Small intestine (tissue), 7 donors: ENCODE data around the gene NPBWR2. TPM values are rescaled to one million over a fixed set of nuclear protein-coding genes. Genes with fewer than 3 reads are reported as not detected.
"Not testable (repeated sequence)": the region's sequence is repeated elsewhere in the genome, so short reads cannot be mapped to it uniquely, and the experiment has no call there.

Experiments used
- DNase-seq, 2 donors: peaks; one replicate each; pipeline versions ENCODE4 v3.0.0 to v3.0.0-alpha.2; 2013
- FAIRE-seq: peaks from 2 replicates; lab custom pipeline; 2012; peaks lifted over from hg19 to GRCh38; lab: Jason Lieb, UNC
- H3K27ac ChIP-seq, 3 donors: one replicate each; pipeline ENCODE4 v1.5.1; 2013; ENCODE audit warnings: low read length in 2 of 3, mild to moderate bottlenecking in 2 of 3, control low read depth in 1 of 3, inconsistent platforms in 1 of 3, low read depth in 1 of 3, moderate library complexity in 1 of 3
- H3K27me3 ChIP-seq, 3 donors: one replicate each; pipeline ENCODE4 v1.6.1; 2013; ENCODE audit warnings: low read length in 3 of 3, inconsistent platforms in 1 of 3; ENCODE audit not compliant: control insufficient read depth in 3 of 3, insufficient read depth in 3 of 3
- H3K36me3 ChIP-seq, 3 donors: one replicate each; pipeline ENCODE4 v1.6.1; 2013; ENCODE audit warnings: low read length in 3 of 3, inconsistent platforms in 1 of 3, low read depth in 1 of 3, mild to moderate bottlenecking in 1 of 3, moderate library complexity in 1 of 3; ENCODE audit not compliant: control insufficient read depth in 3 of 3, insufficient read depth in 2 of 3
- H3K4me1 ChIP-seq, 3 donors: one replicate each; pipeline ENCODE4 v1.6.1; 2013; ENCODE audit warnings: low read length in 2 of 3, inconsistent platforms in 1 of 3, low read depth in 1 of 3, mild to moderate bottlenecking in 1 of 3, moderate library complexity in 1 of 3; ENCODE audit not compliant: control insufficient read depth in 3 of 3, insufficient read depth in 2 of 3
- H3K4me3 ChIP-seq, 3 donors: one replicate each; pipeline ENCODE4 v1.5.1; 2013; ENCODE audit warnings: low read length in 3 of 3, control low read depth in 1 of 3, inconsistent platforms in 1 of 3, low read depth in 1 of 3, mild to moderate bottlenecking in 1 of 3, moderate library complexity in 1 of 3
- H3K9me3 ChIP-seq, 2 donors: one replicate each; pipeline ENCODE4 v1.6.1; 2013; ENCODE audit warnings: low read depth in 1 of 2, low read length in 1 of 2; ENCODE audit not compliant: control insufficient read depth in 2 of 2, insufficient read depth in 1 of 2
- WGBS, 3 donors: extraction: QIAGEN DNeasy Blood & Tissue Kit; methylation state at CpG; one replicate each; pipeline ENCODE4 v1.1.7; 2013; 5-methylcytosine and 5-hydroxymethylcytosine counted together
- polyA plus RNA-seq, 4 donors: library from polyadenylated mRNA; stranded (reverse) in 3 of 4; unstranded in 1 of 4; fragments of 200-250 nt in 3 of 4; fragments of 120-200 nt in 1 of 4; gene quantifications; one replicate each; pipeline versions ENCODE4 v1.2.1 to v1.2.3, GENCODE V29; 2013
- donor health status: healthy with polysubstance abuse.
- donor health status: control.
- donor health status: control.
- donor health status: Bipolar disorder and iron deficiency.
- donor health status: healthy.

The NPBWR2 gene
- polyA plus RNA-seq, 4 donors, result not detected

- FAIRE-seq, result no peak
- no peak for DNase-seq
- WGBS, 3 donors, result 74 to 83% (median 77%) methylated on average over 11 of the region's 11 CpGs
Observed at GRCh38 chr20:64129146-64129782, 21.9 kb upstream of the NPBWR2 start.

GRCh38 chr20:64123517-64123916 is 16.2 kb upstream of the NPBWR2 start:
- not testable (repeated sequence) for H3K27ac ChIP-seq, FAIRE-seq, H3K4me3 ChIP-seq, DNase-seq, H3K9me3 ChIP-seq, H3K27me3 ChIP-seq, H3K4me1 ChIP-seq, H3K36me3 ChIP-seq
- 81 to 84% (median 84%) methylated on average over 11 of the region's 11 CpGs for WGBS, 3 donors

More at GRCh38 chr20:64129146-64129782, 21.9 kb upstream of the NPBWR2 start:
- Histone ChIP-seq H3K27ac (no peak overlapping the region), H3K4me1 (no peaks in the 10 kb centered on the region), H3K9me3 (no peaks in the 10 kb centered on the region), H3K4me3 (no peak overlapping the region), H3K27me3 (no peaks in the 10 kb centered on the region), H3K36me3 (no peaks in the 10 kb centered on the region)

GRCh38 chr20:64122927-64123326 is 15.6 kb upstream of the NPBWR2 start:
- 80 to 84% (median 81%) methylated on average over 11 of the region's 11 CpGs for WGBS, 3 donors
- not testable (repeated sequence) for H3K27me3 ChIP-seq, FAIRE-seq, H3K27ac ChIP-seq, H3K9me3 ChIP-seq, H3K36me3 ChIP-seq, H3K4me1 ChIP-seq, DNase-seq, H3K4me3 ChIP-seq

GRCh38 chr20:64121586-64121985 is 14.2 kb upstream of the NPBWR2 start:
- DNase-seq (no peak), FAIRE-seq (no peak)
- Histone ChIP-seq H3K36me3 (no peaks in the 10 kb centered on the region), H3K9me3 (no peaks in the 10 kb centered on the region), H3K27me3 (no peaks in the 10 kb centered on the region), H3K4me3 (no peak overlapping the region), H3K27ac (no peak overlapping the region), H3K4me1 (no peaks in the 10 kb centered on the region)
- 74 to 83% (median 77%) methylated on average over 12 of the region's 12 CpGs for WGBS, 3 donors

- Histone ChIP-seq H3K27ac (no peak overlapping the region), H3K4me3 (no peak overlapping the region), H3K36me3 (no peaks in the 10 kb centered on the region), H3K4me1 (no peaks in the 10 kb centered on the region), H3K27me3 (no peaks in the 10 kb centered on the region), H3K9me3 (no peaks in the 10 kb centered on the region)
- FAIRE-seq, result no peak
- no peak for DNase-seq
- 50 to 62% (median 58%) methylated on average over 13 to 14 of the region's 14 CpGs for WGBS, 3 donors
Observed at GRCh38 chr20:64119681-64120341, 12.4 kb upstream of the NPBWR2 start.

- no peaks in the 10 kb centered on the region for H3K36me3 ChIP-seq
- no peak overlapping the region for H3K4me3 ChIP-seq
- 62 to 79% (median 73%) methylated on average over 7 to 8 of the region's 8 CpGs for WGBS, 3 donors
- no peaks in the 10 kb centered on the region for H3K27me3 ChIP-seq
- no peaks in the 10 kb centered on the region for H3K9me3 ChIP-seq
- H3K4me1 ChIP-seq, result no peaks in the 10 kb centered on the region
- no peak for DNase-seq
- no peak for FAIRE-seq
- no peak overlapping the region for H3K27ac ChIP-seq
Observed at GRCh38 chr20:64119301-64119680, 11.9 kb upstream of the NPBWR2 start.

- FAIRE-seq, result not testable (repeated sequence)
Observed at GRCh38 chr20:64117432-64117777, 10.0 kb upstream of the NPBWR2 start.

GRCh38 chr20:64116541-64117431 is 9.4 kb upstream of the NPBWR2 start:
- no peak for FAIRE-seq
- WGBS, 3 donors, result 67 to 81% (median 69%) methylated on average over 15 to 17 of the region's 17 CpGs
- DNase-seq, result no peak
- Histone ChIP-seq H3K4me3 (no peak overlapping the region), H3K36me3 (no peaks in the 10 kb centered on the region), H3K4me1 (no peaks in the 10 kb centered on the region), H3K27me3 (no peaks in the 10 kb centered on the region), H3K9me3 (no peaks in the 10 kb centered on the region), H3K27ac (no peak overlapping the region)

More at GRCh38 chr20:64117432-64117777, 10.0 kb upstream of the NPBWR2 start:
- not testable (repeated sequence) for H3K27me3 ChIP-seq, H3K9me3 ChIP-seq, H3K36me3 ChIP-seq, H3K4me3 ChIP-seq, DNase-seq, H3K4me1 ChIP-seq, H3K27ac ChIP-seq
- WGBS, 3 donors, result 68 to 80% methylated on average over 3 to 6 of the region's 6 CpGs; no CpG with 5 or more reads in 1 of the 3 donors
